SIG-M5 (cell line): Measurements from ENCODE around the gene P2RX2.

Experiments
- DNase-seq: peaks from one replicate; lab custom pipeline; 2025; lab: John Stamatoyannopoulos, UW

Gene P2RX2

DNA sequence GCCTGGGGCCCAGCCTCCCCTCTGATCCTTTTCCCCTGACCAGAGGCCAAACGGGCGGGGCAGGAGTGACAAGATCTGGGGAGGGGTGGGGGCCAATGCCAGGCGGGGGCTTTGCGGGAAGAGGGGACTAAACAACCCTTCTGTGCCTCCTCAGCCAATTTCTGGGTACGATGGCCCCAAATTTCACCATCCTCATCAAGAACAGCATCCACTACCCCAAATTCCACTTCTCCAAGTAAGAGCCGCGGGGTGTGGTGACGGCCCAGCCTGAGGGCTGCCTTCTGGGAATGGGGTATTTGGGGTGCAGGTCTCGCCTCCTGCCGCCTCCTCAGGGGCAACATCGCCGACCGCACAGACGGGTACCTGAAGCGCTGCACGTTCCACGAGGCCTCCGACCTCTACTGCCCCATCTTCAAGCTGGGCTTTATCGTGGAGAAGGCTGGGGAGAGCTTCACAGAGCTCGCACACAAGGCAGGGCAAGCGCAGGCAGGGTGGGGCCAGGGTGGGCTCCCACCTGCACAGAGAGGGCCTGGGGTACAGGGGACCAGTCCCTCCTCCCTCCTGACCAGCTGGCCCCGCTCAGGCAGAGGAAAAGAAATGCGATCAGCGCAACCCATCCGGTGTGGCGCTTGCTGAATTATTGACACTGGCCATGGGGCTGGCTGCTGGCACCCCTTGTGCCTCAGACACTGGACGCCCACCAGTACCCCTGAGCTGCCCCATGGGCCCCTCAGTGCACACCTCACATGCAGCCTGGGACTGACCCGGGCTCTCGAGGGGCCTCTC lies 1.7 kb downstream of the P2RX2 start:
- no peak for DNase-seq

DNA sequence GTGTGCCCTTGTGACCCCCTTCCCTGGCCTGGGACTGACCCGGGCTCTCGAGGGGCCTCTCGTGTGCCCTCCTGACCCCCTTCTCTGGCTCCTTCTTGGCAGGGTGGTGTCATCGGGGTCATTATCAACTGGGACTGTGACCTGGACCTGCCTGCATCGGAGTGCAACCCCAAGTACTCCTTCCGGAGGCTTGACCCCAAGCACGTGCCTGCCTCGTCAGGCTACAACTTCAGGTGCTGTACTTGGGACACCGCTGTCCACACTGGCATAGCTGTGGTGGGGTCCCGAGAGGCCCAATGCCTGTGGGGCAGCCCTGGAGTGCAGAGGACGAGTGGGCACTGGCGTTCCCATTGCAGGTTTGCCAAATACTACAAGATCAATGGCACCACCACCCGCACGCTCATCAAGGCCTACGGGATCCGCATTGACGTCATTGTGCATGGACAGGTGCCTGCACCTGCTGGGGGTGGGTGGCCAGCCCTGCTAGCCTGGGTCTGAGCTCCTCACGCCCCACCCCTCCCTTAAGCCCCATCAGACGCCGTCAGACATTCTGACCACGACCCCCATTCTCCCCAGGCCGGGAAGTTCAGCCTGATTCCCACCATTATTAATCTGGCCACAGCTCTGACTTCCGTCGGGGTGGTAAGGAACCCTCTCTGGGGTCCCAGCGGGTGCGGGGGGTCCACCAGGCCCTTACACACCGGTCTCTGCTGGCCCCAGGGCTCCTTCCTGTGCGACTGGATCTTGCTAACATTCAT lies 2.5 kb downstream of the P2RX2 start:
- DNase-seq, result no peak

DNA sequence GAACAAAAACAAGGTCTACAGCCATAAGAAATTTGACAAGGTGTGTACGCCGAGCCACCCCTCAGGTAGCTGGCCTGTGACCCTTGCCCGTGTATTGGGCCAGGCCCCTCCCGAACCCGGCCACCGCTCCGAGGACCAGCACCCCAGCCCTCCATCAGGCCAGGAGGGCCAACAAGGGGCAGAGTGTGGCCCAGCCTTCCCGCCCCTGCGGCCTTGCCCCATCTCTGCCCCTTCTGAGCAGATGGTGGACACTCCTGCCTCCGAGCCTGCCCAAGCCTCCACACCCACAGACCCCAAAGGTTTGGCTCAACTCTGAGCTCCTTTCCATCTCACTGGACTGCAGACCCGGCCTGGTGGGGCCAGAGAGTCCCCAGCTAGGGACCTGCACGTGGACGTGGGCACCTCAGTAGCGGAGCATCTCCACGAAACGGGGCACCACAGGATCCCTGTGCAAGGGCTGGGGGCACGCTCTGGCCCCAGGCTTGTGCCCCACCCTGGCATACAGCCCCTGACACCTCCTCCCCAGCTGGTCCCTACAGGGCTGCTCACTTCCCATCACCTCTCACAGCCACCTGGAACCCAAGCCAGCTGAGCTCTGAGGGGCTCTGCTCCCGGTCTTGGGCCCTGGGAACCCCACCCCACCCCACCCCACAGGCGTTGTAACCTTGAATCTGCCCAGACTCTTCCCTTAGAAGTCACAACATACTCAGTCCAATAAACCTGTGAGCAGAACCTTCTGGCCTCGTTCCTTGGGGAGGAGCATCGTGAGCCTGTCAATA lies 3.3 kb downstream of the P2RX2 start:
- DNase-seq, result no peak

DNA sequence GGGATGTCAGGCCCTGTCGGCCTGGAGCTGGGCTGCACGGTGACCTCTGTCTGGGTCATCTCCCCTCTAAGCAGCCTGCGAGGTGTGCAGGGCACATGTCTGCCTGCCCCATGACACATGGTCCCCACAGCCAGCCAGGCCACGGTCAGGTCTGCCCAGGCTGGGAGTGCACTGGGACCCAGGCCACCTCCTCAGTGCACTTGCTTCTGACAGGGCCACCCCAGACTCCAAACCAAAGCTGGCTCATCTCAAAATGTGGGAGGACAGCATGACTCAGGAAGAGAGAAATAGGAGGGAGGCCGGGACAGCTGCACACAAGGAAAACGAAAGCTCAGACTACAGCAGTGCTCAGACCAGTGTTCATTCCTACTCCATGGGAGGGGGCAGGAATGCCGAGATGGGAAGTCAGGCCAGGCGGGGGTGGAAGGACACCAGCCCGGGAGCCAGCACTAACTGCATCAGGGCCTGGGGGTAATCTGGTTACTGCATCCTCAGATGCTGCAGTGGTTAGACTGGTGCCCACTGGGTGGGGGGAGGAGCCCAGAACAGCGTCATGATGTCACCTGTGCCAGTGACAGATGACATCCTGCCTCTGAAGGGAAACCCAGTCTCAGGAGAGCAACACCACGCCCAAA lies 4.0 kb downstream of the P2RX2 start:
- no peak for DNase-seq

GRCh38 chr12:132623072-132623869 lies 4.7 kb downstream of the P2RX2 start:
- DNase-seq, result no peak

DNA sequence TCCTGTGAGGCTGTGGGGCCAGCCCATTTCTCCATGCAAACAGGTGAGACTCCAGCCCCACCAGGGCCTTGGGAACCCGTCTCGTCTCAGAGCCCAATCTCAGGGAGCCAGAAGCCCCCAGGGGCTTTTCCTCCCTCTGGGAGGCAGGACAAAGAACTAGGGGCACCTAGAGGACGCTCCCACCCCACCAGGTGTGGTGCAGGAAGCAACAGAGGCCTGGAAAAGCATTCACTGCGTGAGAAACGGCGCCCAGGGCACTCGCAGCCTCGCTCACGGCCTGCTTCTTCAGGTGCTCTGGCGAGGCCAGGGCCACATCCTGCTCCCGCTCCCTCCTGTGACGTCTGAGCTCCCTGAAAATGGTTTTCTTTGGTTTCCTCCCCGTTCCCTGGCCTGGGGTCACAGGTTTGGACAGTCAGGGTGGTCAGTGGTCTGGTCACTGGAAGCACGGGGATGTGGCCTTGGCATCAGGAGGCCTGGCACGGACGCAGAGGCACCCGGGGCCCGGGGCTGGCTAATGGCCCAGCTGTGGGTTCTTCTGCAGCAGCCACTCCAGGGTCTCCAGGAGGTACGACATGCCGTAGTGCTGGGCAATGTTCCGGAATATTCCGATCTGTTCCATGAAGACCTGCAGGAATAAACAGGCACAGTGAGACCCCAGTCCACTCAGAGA lies 5.7 kb downstream of the P2RX2 start:
- no peak for DNase-seq

DNA sequence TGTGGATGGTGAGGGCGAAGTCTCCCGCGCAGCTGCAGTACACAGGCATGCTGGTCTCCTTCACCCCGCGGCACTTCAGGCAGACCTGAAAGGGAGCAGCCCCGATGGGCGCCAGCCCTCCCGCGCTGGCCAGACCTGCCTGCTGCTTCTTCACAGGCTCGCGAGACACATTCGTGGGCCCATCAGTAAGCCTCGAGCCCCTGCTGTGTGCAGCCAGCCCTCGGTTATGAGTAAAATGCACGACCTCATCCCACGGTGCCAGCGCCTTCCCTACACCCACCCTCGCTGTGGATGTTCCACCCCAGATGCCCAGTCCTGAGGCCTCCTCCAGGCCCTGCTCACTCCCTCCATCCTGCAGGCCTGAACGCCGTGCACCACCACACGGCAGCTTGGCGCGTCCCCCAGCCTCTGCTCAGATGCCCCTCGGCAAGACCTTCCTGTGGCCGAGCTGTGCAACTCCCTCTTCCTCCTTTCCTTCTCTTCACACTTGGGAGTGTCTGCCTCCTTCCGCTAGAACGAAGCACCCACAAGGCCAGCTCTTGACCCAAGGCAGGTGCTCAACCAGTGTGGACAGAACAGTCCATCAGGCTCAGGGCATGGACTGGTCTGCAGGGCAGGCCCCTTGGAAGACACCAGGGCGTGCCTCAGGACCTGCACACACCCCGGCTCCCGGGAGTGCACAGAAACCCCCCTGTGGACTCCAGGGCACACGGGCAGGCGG lies 6.5 kb downstream of the P2RX2 start:
- no peak for DNase-seq

- DNase-seq, result no peak
Observed at GRCh38 chr12:132625731-132626430, 7.3 kb downstream of the P2RX2 start.

GRCh38 chr12:132629330-132629729 lies 10.8 kb downstream of the P2RX2 start:
- DNase-seq, result no peak

DNA sequence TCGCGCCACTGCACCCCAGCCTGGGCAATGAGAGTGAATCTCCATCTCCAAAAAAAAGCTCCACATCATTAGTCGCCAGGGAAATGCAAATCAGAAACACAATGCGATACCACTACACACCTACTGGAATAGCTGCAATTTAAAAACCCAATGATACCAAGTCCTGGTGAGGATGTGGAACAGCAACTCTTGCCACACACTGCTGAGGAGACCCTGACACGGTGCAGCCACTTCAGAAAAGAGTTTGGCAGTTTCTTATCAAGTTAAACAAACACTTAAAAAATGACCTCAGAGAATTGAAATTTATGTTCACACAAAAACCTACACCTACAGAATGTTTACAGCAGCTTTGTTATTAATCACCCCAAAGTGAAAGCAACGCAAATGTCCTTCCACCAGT lies 12.1 kb downstream of the P2RX2 start:
- no peak for DNase-seq

- no peak for DNase-seq
Observed at GRCh38 chr12:132631666-132632065, 13.1 kb downstream of the P2RX2 start.

- no peak for DNase-seq
Observed at GRCh38 chr12:132632521-132633228, 14.1 kb downstream of the P2RX2 start.

DNA sequence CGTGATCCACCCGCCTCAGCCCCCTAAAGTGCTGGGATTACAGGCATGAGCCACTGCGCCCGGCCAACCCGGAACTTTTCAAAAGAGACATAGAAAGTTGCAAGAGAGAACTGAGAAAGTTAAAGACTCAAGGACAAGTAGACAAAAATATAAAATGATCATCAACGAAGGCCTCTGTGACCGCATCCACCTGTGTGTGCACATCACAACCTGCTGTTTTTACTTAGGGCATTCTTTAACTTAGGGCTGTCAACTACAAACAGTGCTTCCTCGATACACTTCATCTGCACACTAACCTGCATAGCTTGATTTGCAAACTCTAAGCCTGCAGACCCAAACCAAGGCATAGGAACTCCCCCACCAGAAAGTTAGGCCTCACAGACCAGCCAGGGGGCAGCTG lies 14.8 kb downstream of the P2RX2 start:
- no peak for DNase-seq

DNA sequence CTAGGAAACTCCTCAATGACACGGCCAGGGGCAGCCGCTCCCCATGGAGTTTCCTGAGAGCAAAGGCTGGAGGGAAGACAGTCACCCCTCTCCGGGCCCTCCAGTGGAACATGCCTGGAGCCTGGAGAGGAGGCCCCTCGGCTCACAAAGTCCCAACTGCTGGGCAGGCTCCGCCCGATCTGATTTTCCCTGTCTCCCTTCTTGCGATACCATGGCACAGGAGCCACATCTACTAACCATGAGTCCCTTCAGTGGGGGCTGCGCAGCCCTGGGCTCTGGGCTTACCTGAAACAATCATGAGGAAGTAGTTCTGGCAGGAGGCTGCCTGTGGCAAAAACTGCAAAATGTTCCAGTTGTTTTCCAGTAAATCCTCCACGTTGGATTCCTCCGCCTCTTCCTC lies 15.3 kb downstream of the P2RX2 start:
- DNase-seq, result no peak

DNA sequence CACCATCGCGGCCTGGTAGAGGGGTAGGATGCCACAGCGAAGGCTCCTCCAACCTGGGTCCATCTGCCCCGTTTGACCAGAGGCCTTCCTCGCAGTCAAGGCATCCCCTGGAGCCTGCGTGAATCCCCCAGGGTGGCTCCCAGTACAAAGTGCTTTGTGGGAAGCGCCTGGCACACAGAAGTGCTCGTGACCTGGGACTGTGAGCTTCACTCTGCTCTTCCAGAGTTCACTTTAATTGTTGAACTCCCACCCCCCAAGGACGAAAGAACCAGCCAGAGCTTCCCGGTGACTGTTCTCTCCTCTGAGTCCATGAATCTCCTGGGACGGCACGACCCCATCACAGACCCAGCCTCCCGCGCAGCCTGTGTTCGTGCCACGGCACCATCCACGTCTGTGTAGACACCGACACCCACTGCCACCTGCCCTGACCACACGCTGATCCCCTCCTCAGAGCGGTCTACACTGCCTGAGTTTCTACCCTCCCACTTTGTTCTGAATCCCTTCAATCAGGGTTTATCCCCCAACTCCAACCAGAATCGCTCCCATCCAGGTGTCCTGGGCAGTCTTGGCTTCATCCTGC lies 15.9 kb downstream of the P2RX2 start:
- no peak for DNase-seq

DNA sequence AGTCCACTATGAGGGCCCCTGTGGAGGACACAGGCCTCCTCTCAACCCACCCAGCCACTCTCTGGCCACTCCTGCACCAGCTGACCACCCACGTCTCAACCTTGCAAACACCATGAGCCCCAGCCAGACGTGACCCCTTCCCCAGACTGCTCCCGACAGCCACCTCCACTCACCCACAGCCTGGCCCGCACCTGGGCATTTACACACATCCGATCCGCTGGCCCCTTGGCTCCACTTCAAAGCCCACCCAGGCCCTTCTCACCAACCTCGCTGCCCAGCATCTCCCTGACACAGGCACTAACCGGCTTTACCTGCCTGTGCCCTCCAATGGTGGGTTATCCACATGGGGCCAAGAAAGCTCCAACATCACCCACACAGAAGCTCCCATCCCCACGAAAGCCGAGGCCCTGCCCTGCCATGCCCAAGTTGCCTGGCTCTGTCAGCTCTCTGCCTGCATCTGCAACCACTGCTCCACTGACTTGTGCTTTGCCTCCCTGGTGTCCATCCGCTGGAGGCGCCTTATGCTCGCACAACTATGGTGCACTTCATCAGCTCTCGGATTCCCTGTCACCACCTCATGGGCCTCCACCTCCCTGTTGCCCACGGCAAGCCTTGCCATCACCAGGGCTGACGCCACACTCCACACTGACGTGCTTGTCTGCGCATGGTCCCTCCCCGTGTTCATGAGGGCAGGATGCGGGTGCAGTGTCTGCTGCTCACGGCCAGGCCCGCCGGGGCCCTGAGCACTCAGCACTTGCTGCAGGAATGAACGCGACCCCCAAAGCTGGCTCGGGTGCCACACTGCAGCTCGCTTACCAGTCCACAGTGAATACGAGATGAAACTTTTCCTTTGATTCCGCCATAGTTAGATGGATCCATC lies 16.7 kb downstream of the P2RX2 start:
- DNase-seq, result no peak

DNA sequence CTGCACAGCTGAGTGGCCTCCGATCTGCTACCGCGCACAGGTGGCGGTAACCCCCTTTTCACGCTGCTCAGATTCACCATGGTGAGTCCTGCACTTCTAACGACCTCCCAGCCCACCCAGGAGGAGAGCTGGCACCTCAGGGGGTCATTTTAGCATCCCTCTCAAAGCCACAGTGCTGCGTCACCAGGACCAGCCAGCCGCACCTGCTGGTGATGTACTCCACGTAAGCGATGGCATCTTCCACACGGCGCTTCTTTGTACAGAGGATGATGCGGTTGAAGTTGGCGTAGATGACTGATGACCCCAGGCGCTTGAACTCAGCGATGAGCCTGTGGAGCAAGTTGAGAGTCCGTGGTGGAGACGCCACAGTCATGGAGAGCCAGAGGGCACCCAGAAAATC lies 19.2 kb downstream of the P2RX2 start:
- DNase-seq, result no peak
